NCI-H2107 treated with DMSO at 0.1 percent for 48 hours (cell line): Measurements from ENCODE around the gene DOK6.
"Not testable (repeated sequence)": the region's sequence is repeated elsewhere in the genome, so short reads cannot be mapped to it uniquely, and the experiment has no call there.

Experiments
- DNase-seq: peaks from one replicate; lab custom pipeline; 2025; ENCODE audit not compliant: unreplicated experiment; lab: John Stamatoyannopoulos, UW

The DOK6 gene

DNA sequence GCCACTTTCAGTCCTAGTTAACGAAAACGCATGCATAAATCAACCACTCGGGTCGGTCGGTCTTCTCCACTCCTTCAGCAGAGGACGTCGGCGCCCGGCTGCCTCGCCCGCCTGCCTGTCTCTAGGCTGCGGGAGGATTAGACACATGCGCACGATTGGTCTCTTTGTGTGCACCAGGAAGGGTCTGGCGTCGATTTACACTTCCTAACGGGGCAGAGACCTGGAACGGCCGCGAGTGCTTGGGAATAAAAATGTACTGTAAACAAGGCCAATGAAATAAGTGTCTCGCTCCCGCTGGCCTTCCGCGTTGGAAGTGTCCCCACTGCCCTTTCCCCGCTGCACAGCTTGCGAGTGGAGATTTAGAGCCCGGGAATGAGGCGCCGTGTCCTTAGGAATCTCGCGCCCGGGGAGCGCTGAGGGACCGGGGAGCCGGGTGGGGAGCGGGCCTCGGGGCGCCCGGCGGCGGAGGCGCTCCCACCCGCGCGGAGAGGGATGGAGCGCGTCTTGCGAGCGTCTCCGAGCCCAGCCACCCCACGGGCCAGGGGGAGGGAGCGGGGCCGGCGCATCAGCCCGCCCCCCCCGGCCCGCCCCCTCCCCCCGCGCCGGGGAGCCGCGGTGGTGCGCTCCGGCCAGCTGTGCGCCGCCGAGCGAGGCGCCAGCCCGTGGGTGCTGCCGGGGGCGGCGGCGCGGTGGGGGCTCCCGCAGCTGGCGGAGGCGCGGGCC, at the start of gene DOK6:
Gene DOK6 (plus strand): TSS at position 636 of the 723 bp plus-strand sequence.
- DNase-seq: peak; percentile 86

DNA sequence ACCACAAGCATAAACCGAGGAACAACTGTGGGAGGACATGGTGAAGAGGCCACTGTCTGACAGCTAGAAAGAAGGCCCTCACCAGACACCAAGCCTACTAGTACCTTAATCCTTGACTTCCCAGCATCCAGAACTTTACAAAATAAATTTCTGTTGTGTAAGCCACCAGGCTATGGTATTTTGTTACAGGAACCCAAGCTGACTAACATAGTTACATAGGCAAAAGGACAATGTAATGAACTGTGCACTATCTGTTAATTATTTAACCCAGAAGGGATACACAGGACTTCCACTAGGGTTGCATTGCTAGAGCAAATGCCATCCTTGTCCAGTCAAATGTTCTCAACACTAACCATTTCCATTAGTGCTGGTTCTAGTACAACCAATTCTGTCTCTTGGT, 47.7 kb upstream of the DOK6 start:
- DNase-seq: no peak

DNA sequence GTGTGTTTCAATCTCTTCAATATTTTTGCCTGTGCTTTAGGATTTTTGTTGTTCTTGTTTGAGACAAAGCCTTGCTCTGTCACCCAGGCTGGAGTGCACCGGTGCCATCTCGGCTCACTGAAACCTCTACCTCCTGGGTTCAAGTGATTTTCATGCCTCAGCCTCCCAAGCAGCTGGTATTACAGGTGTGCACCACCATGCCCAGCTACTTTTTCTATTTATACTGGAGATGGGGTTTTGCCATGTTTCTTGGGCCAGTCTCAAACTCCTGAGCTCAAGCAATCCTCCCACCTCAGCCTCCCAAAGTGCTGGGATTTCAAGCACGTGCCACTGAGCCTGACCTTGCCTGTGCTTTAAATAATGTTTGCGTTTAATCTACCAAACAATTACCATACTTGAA, 43.1 kb upstream of the DOK6 start:
- no peak for DNase-seq

DNA sequence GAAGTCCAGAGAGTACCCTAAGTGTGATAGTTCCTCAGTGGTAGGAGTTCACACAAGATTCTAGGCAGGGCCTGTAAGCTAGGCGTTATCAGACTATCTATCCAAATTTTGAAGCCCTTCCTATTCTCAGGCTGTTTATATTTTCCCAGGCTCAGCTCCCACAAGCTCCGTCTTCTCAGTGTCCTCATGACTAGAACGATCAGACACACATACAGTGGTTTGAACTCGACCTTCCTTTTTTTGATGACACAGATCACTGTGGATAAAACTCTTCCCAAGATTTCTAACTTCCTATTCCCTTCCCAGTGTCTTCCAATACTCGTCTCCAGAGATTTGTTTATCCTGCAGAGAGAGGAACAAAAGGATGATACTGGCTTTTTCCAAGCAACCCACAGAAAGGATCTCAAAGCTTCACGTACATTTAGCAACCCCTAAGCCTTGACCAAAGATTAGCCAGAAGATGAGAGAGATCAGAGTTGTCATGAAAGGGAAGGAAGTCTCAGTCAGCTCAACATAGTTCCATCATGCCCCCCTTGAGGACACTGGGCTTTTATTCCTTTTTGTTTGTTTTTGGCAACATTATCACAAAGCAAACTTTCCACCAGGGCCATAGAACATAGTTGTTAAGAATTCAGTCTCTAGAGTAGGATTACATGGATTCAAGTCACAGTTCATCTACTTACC, 42.3 kb upstream of the DOK6 start:
- no peak for DNase-seq

DNA sequence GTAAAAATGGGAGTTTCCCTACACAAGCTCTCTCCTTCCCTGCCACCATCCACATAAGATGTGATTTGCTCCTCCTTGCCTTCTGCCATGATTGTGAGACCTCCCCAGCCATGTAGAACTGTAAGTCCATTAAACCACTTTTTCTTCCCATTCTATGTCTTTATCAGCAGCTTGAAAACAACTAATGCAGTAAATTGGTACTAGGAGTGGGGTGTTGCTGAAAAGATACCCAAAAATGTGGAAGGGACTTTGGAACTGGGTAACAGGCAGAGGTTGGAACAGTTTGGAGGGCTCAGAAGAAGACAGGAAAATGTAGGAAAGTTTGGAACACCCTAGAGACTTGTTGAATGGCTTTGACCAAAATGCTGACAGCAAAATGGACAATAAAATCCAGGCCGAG, 40.9 kb upstream of the DOK6 start:
- not testable (repeated sequence) for DNase-seq

DNA sequence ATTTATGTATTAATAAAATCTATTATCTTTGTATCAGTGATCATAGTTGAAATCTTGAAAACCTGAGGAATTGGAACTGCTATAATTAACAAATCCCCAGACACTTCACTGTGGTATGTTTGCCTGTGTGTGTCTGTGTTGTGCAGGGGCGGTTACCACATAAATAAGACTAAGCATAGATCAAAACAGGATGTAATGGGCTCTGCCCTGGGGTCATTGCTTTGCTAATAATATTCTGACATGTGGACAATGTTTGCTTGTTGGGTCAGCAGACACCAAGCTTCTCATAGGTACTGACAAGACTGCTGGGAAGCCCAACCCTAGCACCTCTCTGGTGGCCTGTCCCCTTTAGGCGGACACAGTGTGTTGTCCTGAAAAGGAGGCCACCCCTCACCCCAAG, 35.8 kb upstream of the DOK6 start:
- no peak for DNase-seq

DNA sequence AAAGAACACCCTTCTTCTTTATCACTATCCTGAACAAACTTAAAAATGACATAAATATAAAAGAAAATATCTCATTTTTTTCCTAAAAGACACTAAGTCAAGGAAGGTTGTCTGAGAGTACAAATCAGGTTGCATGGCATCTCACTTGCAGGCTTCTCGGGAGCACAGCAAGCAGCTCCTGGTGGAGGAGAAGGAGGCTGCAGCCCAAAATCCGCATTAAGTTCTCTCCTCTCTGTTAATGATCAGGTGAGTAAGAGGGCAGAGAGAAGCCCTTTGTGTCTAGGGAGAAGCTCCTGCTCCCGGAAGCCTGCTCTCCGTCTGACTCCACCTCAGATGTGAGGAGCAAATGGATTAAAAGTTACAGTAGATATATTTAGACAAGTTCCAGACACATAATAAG, 35.0 kb upstream of the DOK6 start:
- no peak for DNase-seq

DNA sequence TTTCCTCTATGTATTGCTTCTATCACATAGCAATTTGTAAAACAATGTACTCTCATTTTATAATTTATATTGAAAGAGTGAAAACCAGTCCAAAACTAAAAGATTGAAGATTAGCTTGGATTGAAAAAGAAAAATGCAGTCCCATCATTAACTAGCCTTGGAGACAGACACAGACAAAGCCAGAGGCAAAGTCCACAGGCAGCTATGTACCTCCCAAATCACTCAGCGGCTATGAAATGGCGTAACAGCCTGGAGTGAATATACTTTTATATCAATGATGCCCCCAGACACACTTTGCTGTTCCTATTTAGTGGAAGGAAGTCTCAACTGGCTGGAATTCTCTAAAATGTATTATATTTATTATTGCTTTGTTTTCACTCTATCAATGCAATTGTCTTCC, 33.6 kb upstream of the DOK6 start:
- no peak for DNase-seq

DNA sequence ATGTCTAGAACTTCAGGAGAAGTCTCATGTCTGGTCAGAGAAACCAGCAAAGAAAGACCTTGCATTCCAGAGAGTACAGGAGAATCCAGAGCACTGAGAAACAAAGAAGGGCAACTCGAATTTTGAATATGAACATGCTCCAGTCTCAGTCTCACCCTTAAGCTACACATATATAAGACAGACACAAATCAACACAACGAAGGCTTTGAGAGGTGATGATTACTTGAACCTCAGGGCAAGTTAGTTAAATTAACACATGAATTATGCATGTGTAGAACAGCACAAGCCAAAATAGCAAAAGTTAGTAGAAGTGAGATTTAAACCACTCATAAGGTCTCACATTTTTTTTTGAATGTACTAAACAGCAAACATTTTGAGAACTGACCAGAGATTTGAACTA, 29.0 kb upstream of the DOK6 start:
- no peak for DNase-seq

DNA sequence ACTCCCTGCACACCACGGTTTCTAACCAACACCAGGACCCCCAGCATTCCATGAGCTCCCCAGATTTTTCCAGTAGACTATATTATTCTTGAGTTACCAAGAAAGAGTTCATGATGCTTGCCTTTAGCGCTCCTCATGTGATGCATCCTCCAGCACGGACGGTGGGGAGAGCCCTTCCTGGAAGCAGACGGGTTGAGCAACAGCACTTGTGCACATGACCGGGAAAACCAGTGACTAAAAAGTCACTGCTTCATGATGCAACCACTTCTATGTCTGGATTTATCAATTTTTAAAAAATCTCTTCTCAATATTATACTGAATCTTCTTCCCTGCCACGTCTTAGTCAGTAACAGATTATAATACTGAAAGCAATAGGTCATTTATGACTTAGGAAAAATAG, 20.4 kb upstream of the DOK6 start:
- no peak for DNase-seq

DNA sequence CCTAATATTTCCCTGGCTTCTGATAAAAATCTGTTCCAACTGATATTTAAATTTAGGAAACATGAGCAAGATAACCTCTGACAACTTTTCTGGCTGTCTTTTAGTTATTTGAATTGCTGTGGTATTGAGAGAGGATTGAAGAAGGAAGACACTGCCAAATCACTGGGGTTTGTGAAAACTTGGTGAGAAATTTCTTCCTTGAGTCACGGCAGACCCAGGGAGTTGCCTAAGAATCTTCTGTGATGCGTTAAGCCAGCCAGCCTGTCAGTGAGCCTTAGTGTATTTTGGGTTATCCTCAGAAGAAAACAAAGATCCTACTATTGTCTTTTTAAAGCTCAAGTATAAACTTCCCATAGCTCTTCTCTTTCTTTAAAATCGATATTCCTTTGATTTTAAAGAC, 17.5 kb upstream of the DOK6 start:
- no peak for DNase-seq

DNA sequence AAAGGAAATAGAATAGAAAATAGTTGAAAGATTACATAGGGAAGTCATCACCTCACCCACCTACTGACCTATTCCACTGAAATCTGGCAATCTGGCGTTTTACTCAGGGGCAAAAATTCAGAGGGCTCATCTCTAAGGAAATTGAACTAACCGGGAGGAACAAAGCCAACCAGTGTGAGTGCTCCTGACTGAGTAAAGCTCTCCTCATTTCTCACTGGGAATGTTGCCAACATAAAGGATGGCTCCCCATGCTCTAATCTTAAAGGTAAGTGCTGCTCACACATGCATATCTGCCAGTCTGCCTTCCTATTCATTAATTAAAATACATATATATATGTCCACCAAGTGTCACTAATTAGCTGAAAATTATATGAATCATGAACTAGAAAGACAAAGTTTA, 13.5 kb upstream of the DOK6 start:
- no peak for DNase-seq

DNA sequence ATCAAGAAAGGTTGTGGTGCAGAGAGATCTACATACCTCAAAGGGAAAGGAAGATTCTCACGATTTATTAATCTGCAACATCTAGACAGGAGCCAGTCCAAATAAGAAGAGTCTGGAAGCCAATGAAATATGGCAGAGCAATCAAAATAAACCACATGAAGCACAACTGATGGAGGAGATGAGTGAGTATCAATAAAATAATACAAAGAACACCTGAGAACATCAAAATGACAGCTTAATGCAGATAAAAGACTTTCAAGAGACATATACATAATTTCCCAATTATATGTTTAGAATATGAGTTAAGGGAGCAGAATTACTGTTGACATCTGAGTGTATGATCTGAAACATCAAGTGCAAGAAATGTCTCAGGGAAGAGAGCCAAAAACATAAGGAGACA, 12.5 kb upstream of the DOK6 start:
- no peak for DNase-seq

DNA sequence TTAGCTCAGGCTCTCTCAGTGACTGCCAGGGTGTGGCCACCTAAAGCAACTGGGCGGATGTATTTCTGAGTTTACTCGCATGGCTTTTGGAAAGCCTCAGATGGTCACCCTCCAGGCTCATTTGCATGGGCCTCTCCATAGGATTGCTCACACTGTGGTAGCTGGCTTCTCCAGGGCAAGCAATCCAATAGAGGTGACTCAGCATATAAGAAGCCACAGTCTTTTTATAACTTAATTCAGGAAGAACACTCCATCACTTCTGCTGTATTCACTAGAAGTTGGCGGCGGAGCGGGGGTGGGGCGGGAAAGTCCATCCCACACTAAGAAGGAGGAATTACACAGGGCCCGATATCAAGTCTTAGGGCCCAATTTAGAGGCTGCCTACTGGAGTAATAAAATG, 3.6 kb upstream of the DOK6 start:
- DNase-seq: no peak

DNA sequence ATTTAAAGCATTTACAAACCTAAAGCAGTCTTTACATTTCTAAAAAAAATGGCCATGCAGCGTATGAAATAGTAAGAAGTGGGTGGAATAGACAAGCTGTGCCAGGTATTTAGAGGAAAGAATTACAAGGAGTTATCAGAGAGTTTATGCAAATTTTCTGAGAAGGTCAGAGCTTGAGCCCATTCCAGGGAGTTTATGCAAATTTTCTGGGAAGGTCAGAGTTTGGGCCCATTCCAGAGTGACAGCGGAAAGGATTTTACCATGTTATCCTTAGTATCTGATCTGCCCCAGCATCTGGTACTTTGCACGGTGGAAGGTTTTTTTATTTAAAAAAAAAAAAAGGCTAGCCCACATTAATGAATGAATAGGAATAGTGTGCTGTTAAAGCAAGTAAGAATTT, 1.4 kb upstream of the DOK6 start:
- DNase-seq: no peak

DNA sequence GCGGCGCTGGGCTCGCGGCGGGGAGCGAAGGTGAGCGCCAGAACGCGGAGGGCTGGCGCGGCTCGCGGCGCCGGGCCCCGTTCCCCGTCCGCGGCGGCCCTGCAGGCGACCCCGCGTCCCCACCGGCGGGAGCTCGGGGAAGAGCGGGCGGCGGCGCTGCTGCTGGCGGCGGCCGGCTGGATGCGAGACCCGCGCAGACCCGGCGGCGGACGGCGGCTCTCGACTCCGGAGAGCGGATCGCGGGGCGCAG, 213 bp downstream of the DOK6 start:
- no peak for DNase-seq

DNA sequence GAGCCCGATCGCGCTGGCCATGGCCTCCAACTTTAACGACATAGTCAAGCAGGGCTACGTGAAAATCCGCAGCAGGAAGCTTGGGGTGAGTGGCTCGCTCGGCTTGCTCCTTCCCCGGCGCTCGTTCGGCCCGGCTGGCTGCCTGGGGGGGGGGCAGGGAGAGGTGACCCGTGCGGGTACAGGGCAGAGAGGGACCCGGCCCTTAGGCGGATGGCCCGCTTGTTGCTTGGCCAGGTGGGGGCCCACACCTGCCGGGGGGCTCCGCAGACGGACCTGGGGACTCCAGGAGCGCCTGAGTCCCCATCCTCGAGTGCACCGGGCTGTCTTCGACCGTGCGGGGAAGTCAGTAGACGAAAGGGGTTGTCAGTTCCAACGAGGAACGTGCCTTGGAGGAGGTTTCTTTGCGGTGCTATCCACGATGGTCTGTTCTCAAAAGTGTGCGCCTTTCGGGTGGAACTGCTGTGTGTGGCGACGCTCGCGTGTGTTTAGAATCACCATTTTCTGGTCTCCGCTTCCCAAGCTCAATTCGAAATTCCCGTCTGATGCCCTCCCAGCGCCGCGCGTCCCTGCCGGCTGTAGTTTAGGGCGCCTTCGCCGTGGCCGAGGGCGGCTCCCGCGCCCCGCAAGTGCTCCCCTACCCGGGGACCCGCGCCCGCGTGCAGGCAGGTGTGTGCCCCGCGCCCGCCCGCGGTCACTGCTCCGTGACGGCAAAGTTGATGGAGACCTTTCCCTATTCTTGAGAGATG, 711 bp downstream of the DOK6 start:
- DNase-seq: no peak

DNA sequence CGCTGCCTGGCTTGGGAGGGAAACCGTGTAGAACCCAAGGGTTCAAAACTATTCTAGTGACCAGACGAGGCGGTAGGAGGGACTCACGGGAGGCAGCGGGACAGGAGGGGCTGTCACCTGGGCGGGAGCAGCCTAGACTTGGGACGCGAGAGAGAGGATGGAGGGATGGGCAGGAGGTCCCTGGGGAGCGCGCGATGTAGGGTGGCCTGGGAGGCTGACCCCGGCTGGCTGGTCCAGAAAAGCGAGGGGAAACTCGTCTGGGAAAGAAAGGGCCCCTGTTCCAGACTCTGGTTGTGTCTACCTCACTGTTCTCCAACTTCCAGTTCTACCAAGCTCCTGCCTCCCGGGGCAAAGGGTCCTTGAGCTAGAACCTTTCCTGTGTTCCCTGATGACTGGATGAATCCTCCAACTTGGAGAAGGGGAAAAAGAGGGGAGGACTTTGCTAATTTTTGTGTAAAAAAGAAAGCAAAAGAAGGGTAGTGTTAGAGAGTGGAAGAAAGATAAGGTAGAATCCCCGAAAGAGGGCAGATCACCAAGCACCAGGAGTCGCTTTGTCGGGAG, 1.4 kb downstream of the DOK6 start:
- DNase-seq: no peak

DNA sequence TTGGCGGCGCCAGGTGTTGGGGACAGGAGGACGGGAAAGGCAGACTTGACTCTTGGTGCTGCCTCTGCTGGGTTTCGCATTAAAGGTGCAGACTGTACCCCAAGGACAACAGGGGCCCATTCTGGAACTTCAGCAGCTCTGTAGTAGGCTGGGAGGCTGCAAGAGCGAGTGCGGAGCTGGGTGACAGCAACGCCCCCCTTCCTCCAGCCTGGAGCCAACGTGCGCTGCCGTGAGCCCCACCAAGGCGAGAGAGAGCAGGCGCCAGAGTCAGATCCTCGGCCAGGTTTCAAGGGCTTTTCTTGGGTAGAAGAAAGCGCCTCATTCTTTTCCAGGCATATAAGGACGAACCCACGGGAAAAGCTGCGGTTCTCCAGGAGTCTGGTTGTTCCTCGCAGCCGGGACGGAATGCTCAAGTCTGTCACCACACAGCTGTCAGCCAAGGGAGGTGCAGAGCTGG, 1.9 kb downstream of the DOK6 start:
- no peak for DNase-seq

DNA sequence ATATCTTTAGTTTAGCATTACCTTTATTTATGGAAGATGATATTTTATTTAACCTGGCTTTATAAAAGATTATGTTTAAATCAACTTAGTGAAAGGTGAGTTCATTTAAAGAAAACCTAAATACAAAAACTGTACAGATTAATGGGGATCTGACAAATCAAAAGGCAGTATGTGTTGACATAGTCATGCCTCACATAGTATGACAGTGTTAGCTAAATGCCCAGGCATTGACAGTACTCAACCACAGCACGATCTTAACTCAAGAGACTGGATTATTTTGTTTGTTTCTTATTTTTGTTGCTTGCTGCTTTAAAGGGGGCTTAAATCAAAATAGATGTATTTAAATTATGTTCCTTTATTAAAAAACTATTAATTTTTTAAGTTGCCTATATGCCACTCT, 7.8 kb downstream of the DOK6 start:
- no peak for DNase-seq

DNA sequence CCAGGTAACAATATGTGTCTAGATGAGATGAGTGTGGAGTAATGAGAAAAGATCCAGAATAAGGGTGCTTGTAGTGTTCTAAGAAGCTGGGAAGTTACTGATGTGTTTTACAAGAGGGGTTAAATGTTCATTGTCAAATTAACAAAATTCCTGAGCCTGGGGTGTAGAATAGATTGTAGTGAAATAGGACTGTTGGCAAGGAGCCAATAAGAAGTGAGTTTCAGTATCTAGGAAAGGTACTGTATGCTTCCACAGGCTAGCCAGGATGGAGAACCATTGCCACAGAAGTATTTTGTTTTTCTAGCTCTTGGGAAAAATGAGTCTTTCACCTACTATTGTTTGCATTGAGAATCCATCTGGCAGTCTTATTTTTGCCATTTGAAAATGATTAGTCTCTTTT, 10.5 kb downstream of the DOK6 start:
- no peak for DNase-seq

DNA sequence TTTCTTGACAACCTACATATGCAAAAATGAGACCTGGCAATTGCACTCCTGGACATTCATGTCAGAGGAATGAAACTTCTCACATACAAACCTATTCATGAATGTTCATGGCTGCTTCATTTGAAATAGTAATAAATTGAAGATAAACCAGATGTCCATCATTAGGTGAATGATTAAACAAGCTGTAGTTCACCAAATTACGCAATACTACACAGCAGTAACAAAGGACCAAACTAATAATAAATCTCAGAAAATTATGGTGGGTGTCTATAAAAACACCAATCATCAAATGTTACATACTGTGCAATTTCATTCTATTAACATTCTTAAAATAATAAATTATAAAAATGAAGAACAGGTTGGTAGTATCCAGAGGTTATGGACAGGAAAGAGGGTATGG, 13.5 kb downstream of the DOK6 start:
- no peak for DNase-seq
